PFSK-1 (cell line): ENCODE data around the gene RP2.

ENCODE experiments used
- POLR2AphosphoS5 ChIP-seq: IDR thresholded peaks from 2 replicates; pipeline ENCODE4 v1.6.1; 2012; ENCODE audit warnings: low read depth, mild to moderate bottlenecking, control low read depth, low read length, moderate library complexity
- REST ChIP-seq, 2 experiments: IDR thresholded peaks; 2 replicates each; pipeline versions ENCODE4 v1.6.1 to v1.8.0; 2011 to 2012; ENCODE audit warnings: low read depth in 2 of 2, low read length in 2 of 2, control low read depth in 1 of 2, inconsistent platforms in 1 of 2, mild to moderate bottlenecking in 1 of 2, moderate library complexity in 1 of 2; ENCODE audit not compliant: insufficient read depth in 1 of 2
- SIN3A ChIP-seq: IDR thresholded peaks from 2 replicates; pipeline ENCODE4 v1.6.1; 2012; ENCODE audit warnings: mild to moderate bottlenecking, low read length, moderate library complexity, borderline replicate concordance; ENCODE audit not compliant: insufficient read depth
- TAF1 ChIP-seq: IDR thresholded peaks from 2 replicates; pipeline ENCODE4 v1.6.1; 2012; ENCODE audit warnings: low read length, control low read depth, borderline replicate concordance; ENCODE audit not compliant: insufficient read depth

GRCh38 chrX:46819136-46819535 is 17.7 kb upstream of the RP2 start:
- TF ChIP-seq TAF1 (no peak), POLR2AphosphoS5 (no peak), REST (IDR thresholded peaks at IDR 0.05; ENCODE audit: insufficient read depth in 1 of 2, low read depth in 2 of 2, low read length in 2 of 2) (no peak), SIN3A (no peak)
